HuH-7 (cell line): ENCODE measurements around the gene EFCAB6.
"Not testable (repeated sequence)": the region's sequence is repeated elsewhere in the genome, so short reads cannot be mapped to it uniquely, and the experiment has no call there.

Source experiments
- DNase-seq: peaks from one replicate; pipeline ENCODE4 v3.0.0; 2011; ENCODE audit warnings: low spot score

The EFCAB6 gene

DNA sequence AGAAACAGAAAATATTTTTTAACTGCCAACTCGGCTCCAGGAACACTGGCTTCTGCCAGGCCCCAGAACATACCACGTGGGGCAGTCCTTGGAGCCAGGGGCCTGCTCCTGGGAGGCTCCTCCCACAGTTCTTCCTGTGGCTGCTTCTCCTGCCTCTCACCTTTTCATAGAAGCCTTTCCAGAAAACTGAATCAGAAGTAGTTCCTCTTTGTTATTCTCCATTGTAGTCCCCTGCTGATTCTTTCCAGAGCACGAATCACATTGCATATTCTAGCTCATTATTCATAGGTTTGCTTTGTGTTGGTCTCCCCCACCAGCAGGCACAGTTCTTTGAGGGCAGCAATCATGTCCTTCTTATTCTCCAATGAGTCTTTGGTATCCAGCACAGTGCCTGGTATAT, 106.0 kb downstream of the EFCAB6 start:
- DNase-seq, result no peak

DNA sequence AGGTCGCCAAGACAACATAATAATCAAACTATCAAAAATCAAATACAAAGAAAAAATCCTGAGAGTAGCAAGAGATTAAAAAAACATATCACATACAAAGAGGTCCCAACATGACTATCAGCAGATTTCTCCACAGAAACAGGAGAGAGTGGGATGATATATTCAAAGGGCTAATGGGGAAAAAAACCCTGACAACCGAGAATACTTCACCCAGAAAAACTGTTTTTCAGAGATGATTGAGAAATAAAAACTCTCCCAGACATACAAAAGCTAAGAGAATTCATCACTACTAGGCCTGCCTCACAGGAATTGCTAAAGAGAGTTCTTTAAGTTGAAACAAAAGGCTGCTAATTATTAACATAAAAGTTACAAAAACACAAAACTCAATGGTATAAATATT, 108.1 kb downstream of the EFCAB6 start:
- DNase-seq, result no peak

DNA sequence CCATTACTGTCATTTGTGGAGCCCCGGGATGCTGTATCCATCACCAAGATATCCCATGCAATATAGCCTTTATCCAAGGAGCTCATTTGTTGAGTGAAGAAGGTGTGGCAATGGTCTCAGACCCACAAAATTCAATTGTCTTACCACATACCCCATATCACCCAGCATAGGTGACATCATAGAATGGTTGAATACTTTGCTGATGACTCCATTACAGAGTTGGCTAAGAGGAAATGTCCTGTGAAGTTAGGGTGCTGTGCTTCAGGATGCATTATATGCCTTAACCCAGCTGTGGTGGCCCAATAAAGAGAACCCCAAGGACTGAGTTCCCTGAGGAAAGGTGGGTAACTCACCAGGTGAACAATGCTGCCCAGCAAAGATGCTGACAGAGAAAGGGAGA, 113.7 kb downstream of the EFCAB6 start:
- no peak for DNase-seq

DNA sequence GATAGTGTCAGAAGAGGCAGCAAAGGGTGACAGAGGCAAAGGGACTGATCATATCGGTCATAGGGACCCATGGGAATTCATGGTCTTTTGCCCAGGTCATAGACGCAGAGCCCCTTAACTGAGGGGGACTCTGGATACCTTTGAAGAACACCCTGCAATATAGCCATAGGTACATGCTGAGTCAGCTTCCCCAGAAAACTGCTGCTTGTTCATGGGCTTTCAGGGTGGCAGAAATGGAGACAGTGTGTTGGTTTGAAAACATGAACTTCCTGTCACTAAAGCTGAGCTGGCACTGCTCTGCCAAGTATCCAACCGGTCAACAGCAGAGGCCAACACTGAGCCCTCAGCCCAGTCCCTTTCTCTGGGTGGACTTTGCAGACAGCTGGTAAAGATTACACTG, 114.2 kb downstream of the EFCAB6 start:
- no peak for DNase-seq

DNA sequence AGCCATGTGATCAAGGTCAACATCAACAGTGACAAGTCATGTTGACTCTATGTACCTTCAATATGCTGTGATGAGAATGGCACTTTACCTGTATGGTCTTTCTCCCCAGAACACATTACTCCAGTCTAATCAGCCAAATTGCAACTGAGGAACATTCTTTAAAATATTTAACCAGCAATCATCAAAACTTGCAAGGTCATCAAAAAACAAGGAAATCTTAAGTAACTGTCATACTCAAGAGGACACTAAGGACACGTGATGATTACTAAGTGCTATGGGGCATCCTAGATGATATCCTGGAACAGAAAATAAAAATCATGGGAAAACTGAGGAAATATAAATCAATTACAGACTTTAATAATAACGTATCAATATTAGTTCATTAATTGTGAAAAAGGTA, 118.9 kb downstream of the EFCAB6 start:
- no peak for DNase-seq

DNA sequence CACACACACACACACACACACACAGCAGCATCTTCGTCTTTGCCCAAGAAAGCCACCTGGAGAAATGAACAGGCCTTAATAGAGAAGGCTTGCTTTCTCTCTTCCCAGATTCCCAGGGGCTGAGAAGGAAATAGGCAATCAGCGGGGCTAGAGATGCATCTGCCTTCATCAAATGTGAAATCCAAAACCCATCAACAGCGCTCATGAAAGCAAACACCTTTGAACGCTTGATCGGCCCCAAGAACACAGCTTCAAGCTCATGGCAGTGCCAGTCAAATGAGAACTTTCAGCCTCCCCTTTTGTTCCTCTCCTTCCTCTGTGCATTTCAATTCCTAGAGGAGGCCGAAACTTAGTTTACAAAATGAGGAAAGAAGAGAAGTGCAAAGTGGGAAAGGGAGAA, 122.7 kb downstream of the EFCAB6 start:
- no peak for DNase-seq

DNA sequence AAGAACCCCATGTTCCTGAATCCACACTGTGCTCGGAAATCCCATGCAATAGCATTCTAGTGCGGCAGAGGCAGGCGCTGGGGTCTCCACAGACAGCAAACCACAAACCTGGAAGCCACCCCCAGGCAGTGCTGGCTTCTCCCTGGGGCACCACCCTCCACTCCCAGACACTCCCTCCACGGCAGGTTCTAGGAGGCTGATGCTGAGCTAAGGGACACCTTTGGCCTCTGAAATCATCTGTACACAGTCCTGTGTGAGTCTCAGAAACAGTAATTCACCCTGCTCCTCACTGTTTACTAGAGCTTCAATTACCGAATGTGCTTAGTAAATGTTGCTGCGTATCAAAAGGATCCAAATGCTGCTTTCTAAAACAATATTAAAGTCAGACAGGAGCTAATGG, 129.3 kb downstream of the EFCAB6 start:
- DNase-seq, result no peak

DNA sequence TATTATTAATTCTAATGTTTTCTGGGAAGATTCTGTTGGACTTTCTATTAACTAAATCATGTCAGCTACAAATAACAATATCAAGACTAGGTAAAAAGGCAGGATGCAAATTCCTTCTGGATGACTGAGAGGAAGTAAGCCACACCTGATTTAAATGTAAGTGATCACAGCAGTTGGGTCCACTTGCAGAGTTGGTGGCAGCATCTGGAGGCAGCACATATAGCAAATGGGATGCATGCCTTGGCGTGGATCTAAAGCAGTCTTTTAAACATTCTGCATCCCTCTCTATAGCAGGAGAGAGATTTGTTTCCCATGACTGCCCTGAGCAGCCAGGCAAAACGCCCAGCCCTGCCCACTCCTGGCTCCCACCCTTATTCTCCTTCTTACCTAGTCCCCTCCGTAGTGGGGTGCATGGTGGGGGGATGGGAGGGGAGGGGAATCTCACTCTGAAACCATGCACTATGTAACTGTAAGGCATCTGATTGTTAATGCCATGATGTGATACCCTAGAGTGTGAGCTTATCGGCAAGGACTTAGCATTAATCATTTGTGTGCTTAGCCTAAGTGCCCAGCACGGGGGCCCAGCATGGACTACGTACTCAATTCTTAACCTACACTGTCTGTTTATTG, 130.3 kb downstream of the EFCAB6 start:
- no peak for DNase-seq

DNA sequence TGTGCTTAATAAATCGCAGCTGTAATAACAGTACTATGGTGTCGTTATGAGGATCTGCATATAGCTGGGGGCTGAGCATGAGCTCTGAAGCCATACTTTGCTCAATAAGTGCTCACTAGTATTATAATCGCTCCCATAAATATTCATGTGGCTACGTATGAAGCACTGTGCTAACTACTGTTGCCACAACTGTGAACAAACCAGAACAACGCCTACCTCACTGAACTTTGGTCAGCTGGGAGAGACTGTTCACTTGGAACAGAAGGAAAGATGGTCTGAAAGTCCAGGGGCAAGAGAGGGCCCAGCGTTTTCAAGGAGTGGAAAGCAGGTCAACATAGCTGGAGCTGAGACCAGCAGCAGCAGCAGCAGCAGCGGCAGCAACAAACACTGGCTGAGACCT, 141.6 kb downstream of the EFCAB6 start:
- DNase-seq, result no peak

DNA sequence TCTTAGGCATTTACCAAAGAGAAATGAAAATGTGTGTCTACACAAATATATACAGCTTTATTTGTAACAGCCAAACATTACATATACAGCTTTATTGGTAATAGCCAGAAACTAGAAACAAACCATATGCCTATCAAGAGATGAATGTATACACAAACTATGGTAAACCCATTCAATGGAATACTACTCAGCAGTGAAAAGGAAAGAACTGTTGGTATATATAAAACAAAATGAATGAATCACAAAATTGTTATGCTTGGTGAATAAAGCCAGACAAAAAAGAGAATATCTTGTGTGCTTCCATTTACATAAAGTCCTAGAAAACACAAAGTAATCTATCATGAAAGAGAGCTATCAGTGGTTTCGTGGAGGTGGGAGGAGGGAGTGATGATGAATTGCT, 142.9 kb downstream of the EFCAB6 start:
- no peak for DNase-seq

DNA sequence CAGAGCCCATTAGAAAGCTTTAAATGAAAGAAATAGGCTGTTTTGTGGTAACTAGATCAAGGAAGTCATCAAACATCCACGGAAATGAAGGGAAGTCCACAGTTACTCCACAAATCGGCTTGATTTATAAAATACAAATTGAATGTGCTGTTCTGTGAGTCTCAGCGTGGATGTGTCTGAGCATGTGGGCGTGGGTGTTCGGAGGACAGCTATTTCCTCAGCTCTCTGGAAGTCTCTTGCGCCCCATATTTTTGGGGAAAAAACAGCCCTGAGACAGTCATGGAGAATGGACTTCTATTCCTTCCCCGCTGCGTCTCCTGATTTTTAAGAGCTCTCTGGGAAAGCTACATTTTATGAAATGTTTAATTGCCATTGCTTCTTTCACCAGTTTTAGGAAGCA, 144.4 kb downstream of the EFCAB6 start:
- no peak for DNase-seq

DNA sequence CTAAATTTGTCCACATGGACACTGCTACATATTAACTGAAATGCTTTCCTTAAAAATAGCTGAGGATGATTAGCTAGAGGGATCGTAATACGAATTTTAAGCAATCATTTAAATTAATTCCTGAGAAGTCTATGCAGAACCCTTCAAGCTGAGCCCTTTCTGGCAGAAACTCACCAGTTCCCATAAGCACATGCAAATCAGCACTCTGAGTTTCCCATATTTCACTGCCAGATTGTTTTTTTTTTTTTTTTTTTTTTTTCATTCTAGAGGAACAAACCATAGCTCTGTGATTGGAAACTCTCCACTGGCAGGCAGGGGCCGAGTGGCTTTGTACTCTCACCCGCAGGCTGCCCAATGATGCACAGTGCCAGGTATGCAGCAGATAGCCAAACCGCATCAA, 145.6 kb downstream of the EFCAB6 start:
- no peak for DNase-seq

DNA sequence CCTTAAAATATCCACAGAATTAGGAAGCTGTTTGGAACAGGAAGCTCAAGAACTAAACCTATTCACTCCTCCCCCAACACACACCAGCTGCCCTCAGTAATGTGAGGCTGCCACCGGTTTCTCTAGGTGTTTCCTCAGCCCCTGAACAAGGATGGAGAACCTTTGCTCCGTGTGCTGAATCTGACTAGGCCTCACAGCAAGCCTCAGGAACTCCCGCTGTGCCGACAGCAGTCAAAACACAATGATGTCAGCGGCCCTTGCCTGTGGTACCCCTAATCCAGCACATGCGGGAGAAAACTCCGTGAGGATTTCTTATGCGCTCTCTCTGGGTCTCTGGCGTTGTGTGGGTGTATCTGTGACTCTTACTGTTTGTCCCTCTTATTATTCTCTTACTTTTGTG, 153.3 kb downstream of the EFCAB6 start:
- DNase-seq, result no peak

DNA sequence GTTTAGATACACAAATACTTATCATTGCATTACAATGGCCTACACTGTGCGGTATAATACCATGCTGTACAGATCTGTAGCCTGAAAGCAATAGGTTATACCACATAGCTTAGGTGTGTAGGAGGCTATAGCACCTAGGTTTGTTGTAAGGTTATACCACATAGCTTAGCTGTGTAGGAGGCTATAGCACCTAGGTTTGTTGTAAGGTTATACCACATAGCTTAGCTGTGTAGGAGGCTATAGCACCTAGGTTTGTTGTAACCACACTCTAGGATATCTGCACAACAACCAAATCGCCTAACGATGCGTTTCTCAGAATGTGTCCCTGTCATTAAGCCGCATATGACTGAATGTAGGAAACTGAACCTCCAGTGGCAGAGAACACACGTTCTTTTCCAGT, 155.5 kb downstream of the EFCAB6 start:
- DNase-seq, result not testable (repeated sequence)

DNA sequence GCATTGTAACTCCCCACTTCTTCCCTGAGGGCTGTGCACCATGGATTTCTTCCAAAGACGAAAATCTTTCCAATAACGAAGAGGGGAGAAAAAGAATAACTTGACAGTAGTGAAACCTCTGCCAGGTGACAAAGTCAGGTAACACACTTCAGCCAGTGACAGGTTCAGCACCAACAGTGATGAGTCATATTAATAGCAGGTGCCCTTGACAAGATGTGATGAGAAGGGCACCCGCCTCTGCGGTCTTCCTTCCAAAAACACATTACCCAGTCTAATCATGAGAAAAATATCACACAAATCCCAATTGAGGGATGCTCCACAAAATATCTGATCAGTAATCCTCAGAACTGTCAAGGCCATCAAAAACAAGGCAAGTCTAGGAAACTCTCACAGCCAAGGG, 157.8 kb downstream of the EFCAB6 start:
- no peak for DNase-seq

DNA sequence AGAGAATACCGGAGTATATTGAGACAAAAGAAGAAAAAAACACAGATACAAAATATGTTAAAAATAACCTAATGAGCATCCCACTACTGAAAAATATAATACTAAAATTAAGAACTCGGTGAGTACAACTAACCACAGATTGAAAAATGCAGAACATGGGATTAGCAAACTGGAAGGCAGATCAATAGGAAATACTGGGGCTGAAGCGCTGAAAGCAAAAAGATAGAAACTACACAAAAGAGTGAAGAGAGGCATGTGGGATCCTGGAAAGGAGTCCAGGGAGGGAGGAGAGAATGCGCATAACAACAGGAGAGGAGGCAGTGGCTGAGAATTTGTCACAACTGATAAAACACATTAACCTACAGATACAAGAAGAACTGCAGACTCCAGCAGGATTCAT, 159.3 kb downstream of the EFCAB6 start:
- DNase-seq, result no peak

DNA sequence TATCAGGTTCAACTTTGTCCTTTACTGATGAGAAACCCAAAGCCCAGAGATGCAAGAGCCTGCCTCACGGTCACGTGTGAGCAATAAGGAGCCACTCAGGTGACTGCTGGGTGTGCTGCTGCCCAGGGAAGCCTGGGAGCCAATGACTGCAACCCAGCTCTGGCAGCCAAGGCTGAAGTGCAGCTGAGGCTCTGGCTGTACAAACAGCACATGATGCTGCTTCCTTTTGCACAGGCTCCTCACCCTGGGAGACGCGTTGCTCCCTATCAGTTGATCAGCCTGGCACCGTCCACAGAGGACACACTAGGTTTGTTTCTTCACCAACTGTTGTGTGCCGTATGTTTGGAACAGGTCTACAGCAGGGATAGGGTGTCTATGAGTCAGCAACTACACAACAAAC, 168.7 kb downstream of the EFCAB6 start:
- no peak for DNase-seq

DNA sequence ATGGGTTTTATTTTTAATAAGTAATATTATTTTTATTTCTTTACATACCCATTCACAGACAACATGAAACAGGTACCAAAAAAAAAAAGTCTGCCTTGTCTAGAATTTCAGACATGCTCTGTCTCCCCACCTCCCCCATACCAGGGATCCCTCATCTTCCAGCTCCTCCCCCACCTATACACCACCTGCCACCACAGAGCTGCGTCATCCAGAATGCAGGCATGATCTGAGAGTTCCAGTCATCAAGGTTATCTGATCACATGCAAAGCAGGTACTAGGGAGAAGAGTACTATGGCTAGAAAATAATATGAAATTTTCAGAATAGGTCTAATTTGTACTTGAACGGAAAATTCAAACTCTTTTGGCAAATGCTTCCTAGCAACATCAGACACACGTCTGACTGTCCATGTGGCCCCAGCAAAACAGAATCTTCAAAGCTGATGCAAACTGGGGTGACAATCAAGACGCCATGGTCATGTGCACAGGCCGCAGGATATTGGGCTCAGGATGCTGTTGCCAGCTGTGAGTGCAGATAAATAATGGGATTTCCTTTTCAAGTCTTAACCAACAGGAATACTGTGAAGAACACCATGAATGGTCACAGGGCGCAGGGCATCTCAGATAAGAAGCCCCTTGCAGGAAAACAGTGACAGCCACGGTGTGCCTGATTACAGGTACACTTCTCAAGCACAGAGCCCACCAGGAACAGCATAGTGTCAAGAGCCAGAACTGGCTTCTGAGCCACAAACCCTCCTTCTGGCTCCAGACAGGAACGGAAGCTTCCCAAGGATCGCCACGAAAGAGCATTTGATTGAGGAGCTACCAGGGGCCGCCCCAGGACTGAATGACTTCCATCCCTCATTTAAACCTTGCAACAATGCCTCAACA, 169.5 kb downstream of the EFCAB6 start:
- DNase-seq, result no peak

DNA sequence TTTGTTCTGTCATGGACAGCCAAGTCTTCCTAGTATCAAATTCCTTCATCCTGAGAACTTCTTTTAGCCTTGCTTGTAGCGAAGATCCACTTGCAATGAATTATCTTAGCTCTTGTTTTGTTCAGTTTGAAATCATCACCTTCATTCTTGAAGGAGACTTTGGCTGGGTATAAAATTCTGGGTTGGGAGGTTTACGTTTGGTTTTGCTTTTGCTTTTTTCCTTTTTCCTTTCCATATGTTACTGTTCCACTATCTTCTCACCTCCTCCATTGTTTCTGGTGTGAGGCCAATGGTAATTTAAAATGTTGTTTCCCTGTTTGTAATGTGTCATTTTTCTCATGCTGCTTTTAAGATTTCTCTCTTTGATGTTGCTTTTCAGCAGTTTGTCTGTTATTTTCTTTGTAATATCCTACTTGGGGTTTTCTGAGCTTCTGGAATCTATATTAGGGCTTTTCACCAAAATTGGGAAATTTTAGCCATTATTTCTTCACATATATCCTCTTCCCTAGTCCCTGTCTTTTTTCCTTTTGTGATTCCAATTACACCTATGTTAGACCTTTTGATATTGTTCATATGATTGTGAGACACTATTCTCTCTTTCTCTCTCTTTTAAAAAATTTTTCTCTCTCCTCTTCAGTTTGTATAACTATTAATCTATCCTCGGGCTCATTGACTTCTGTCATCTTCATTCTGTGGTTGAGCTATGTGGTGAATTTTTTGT, 172.7 kb downstream of the EFCAB6 start:
- no peak for DNase-seq

DNA sequence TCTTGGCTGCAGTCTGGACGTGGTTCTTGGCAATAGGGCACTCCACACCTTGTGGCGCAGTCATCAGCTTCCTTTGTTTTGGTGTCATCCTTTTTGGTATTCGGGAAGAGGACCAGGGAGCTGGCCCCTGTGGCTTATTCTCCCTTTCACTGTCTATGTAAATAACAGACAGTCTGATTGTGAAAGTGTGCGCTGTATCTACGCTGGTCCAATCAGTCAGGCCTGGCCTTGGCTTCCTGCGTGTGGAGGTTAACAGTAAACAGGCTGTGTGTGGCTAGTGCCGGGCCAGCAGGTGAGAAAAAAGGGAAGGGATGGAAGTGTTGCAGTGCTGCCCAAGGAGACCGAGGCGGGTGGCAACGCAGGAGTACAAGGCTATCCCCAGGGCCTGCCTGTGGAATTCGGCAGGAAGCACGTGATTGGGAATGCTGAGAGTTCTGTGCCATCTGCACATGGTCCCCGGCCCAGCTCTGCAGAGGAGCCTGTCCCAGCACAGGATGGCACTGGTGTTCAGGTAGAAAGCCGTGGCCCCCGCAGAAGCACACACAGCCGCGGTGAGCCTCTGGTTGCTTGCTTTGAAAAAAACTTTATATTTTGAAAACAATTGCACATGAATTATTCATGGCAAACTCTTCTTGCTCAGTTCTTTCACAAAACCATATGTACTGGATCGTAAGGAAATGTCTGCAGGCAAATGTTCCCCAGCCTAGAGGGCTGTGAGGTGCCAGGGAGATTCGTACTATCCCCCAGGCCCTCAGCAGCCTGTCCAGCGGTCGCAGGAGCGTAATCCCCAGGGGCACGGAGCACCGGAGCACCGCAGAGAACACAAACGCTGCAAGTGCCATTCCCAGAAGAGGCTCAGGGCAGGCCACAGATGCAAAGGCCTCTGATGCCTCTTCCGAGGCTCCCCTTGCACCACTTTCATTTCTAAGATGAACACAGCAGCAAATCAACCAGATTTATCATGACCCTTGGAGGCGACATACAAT, 174.5 kb downstream of the EFCAB6 start:
- DNase-seq, result no peak

DNA sequence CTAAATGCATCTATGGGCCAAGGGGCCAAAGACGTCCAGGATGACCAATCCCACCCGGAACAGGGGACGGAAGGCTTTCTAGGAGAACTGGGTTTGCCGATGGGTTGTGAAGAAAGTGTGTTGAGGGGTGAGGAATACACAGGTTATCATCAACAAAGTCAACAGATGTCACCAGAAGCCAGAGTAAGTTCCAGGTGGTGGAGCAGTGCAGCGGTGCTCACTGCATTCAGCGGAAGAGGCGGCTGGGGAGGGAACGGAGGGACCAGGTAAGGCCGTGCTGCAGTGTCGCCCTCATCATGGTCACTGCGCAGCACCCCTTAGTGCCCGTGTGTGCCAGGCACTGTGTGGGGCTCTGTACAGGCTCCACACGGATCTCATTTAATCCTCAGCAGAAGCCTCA, 176.0 kb downstream of the EFCAB6 start:
- DNase-seq, result no peak

DNA sequence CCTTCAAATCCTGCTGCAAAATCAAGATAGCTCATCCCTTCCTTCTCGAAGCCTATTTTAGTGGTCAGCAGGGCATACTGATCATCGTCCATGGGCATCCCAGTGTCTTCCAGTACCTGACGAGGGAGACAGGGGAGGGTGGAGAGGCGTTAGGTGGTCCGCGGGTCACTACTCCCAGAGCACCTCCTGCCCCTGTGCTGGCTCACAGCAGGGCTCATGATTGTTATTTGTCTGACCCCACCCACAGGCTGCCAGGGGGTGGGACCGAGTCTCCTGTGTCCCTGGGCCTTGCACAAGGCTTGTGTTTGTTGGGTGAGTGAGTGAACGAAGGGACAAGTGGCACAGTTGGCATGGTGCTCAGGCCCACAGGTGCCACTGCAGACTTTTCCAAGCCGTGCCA, 177.0 kb downstream of the EFCAB6 start:
- DNase-seq, result no peak
